HepG2 (cell line): Measurements from ENCODE around the gene MTTP. TPM values are rescaled to one million over a fixed set of nuclear protein-coding genes. Genes with fewer than 3 reads are reported as not detected.

ENCODE experiments used
- ATAC-seq: fragments of 200-7000 bp; cut with Tn5 transposase; 3 replicates; pipeline ENCODE4 v1.9.1; 2020; ENCODE audit warnings: mild to moderate bottlenecking, moderate library complexity
- BruUV-seq: library from RNA; stranded (reverse); fragments of 400-500 nt; replicated peaks from 2 replicates; lab custom pipeline; 2021; lab: Mats Ljungman, UMichigan
- CTCF ChIA-PET: fragments of 300-600 bp; formaldehyde crosslinking; extraction: SDS; loops from one replicate; lab custom pipeline; 2021; ENCODE audit warnings: low total read pairs, inconsistent platforms, low intra/inter-chr PET ratio; lab: Yijun Ruan, JAX
- POLR2A ChIA-PET: fragments of 350-600 bp; sonication (Branson Sonifier 250); formaldehyde crosslinking; loops from one replicate; lab custom pipeline; 2020; ENCODE audit warnings: antibody characterized with exemption, inconsistent platforms; lab: Yijun Ruan, JAX
- DNase-seq: peaks from one replicate; pipeline ENCODE4 v3.0.0-alpha.2; 2015; ENCODE audit warnings: low spot score
- FAIRE-seq: peaks from 3 replicates; lab custom pipeline; 2011; peaks lifted over from hg19 to GRCh38; lab: Jason Lieb, UNC
- H2AFZ ChIP-seq: one replicate; pipeline ENCODE4 v1.6.1; 2011; ENCODE audit warnings: low read length, inconsistent platforms
- H3K27ac ChIP-seq: fragments of 300-600 bp; 3 replicates; pipeline ENCODE4 v1.8.0; 2011; ENCODE audit warnings: mixed run types, mild to moderate bottlenecking, mixed read lengths, low read length, inconsistent platforms; ENCODE audit not compliant: insufficient read depth; ENCODE audit errors: extremely low read length
- H3K27me3 ChIP-seq, 2 experiments: fragments of 200-600 bp in 1 of 2; 2 replicates in 1 of 2; 3 replicates in 1 of 2; pipeline versions ENCODE4 v1.6.0 to v1.8.0; 2011; ENCODE audit warnings: low read length in 2 of 2, mild to moderate bottlenecking in 2 of 2, moderate library complexity in 2 of 2, inconsistent platforms in 1 of 2; ENCODE audit not compliant: insufficient read depth in 2 of 2, control insufficient read depth in 1 of 2
- H3K36me3 ChIP-seq, 2 experiments: fragments of 200-600 bp in 1 of 2; replicated peaks in 1 of 2; 2 replicates in 1 of 2; 3 replicates in 1 of 2; pipeline versions ENCODE4 v1.5.1 to v1.8.0; 2011; ENCODE audit warnings: low read length in 2 of 2, inconsistent platforms in 1 of 2; ENCODE audit not compliant: insufficient read depth in 2 of 2, control insufficient read depth in 1 of 2
- H3K4me1 ChIP-seq: 2 replicates; pipeline ENCODE4 v1.5.1; 2012; ENCODE audit warnings: low read length, inconsistent platforms; ENCODE audit not compliant: insufficient read depth
- H3K4me2 ChIP-seq: 2 replicates; pipeline ENCODE4 v1.6.0; 2011; ENCODE audit warnings: low read depth, low read length, inconsistent platforms
- H3K4me3 ChIP-seq, 3 experiments: fragments of 200-600 bp in 1 of 3; sonication (generic), shearing (Covaris generic) in 1 of 3; replicated peaks in 1 of 3; 2 replicates each; pipeline ENCODE4 v1.5.1; 2011 to 2016; ENCODE audit warnings: low read length in 3 of 3, inconsistent platforms in 2 of 3, low read depth in 2 of 3, mild to moderate bottlenecking in 2 of 3, control low read depth in 1 of 3, mixed read lengths in 1 of 3; ENCODE audit not compliant: insufficient read depth in 1 of 3
- H3K79me2 ChIP-seq: one replicate; pipeline ENCODE4 v1.6.1; 2011; ENCODE audit warnings: low read length, inconsistent platforms; ENCODE audit not compliant: insufficient read depth
- H3K9ac ChIP-seq: 2 replicates; pipeline ENCODE4 v1.6.0; 2011; ENCODE audit warnings: mild to moderate bottlenecking, low read depth, low read length, inconsistent platforms; ENCODE audit not compliant: insufficient read depth
- H3K9me3 ChIP-seq: 2 replicates; pipeline ENCODE4 v1.5.1; 2012; ENCODE audit warnings: mild to moderate bottlenecking, low read length
- H4K20me1 ChIP-seq: 2 replicates; pipeline ENCODE4 v1.6.0; 2011; ENCODE audit warnings: inconsistent platforms, mild to moderate bottlenecking, low read length, moderate library complexity; ENCODE audit not compliant: insufficient read depth
- CREM ChIP-seq, 2 experiments: sonication (generic) in 1 of 2; formaldehyde crosslinking in 1 of 2; IDR thresholded peaks; 2 replicates each; pipeline versions ENCODE4 v1.4.0 to v1.6.1; 2016 to 2020; ENCODE audit warnings: antibody characterized with exemption in 1 of 2, mild to moderate bottlenecking in 1 of 2, missing genetic modification reagents in 1 of 2
- HMG20A ChIP-seq: IDR thresholded peaks from 2 replicates; pipeline ENCODE4 v1.6.1; 2016; ENCODE audit warnings: borderline replicate concordance
- KIAA2018 ChIP-seq: sonication (generic); formaldehyde crosslinking; IDR thresholded peaks from 2 replicates; pipeline ENCODE4 v1.5.0; 2020; ENCODE audit warnings: mild to moderate bottlenecking, missing genetic modification reagents, borderline replicate concordance
- KMT2B ChIP-seq: IDR thresholded peaks from 2 replicates; pipeline ENCODE4 v1.6.1; 2016; ENCODE audit warnings: missing genetic modification reagents, missing compliant biosample characterization
- PLSCR1 ChIP-seq: sonication (generic); formaldehyde crosslinking; IDR thresholded peaks from 2 replicates; pipeline ENCODE4 v1.5.0; 2020; ENCODE audit warnings: missing genetic modification reagents, mild to moderate bottlenecking, borderline replicate concordance
- POLR2G ChIP-seq: fragments of 200-400 bp; formaldehyde crosslinking; IDR thresholded peaks from 2 replicates; pipeline ENCODE4 v1.6.1; 2018; ENCODE audit warnings: mild to moderate bottlenecking, low read depth, low read length, moderate library complexity
- SMARCE1 ChIP-seq: fragments of 450-650 bp; IDR thresholded peaks from 2 replicates; pipeline ENCODE4 v1.6.1; 2017; ENCODE audit warnings: borderline replicate concordance
- ZBTB1 ChIP-seq: sonication (generic); formaldehyde crosslinking; IDR thresholded peaks from 2 replicates; pipeline ENCODE4 v1.4.0; 2020; ENCODE audit warnings: missing genetic modification reagents, borderline replicate concordance
- ZKSCAN5 ChIP-seq: sonication (generic); formaldehyde crosslinking; IDR thresholded peaks from 2 replicates; pipeline ENCODE4 v1.5.1; 2020; ENCODE audit warnings: mild to moderate bottlenecking, missing genetic modification reagents
- ZMAT3 ChIP-seq: sonication (generic); formaldehyde crosslinking; conservative IDR thresholded peaks from 2 replicates; pipeline ENCODE4 v1.7.0; 2021; ENCODE audit warnings: missing genetic modification reagents
- ZNF704 ChIP-seq: sonication (generic); formaldehyde crosslinking; IDR thresholded peaks from 2 replicates; pipeline ENCODE4 v1.8.1; 2023; ENCODE audit warnings: mild to moderate bottlenecking, inconsistent platforms, moderate library complexity, missing genetic modification reagents, borderline replicate concordance
- in situ Hi-C: cut with HindIII; loops from 2 replicates; pipeline ENCODE4 v1.10.0; 2017; ENCODE audit warnings: low pct_unique_long_range_greater_than_20kb; ENCODE audit not compliant: extremely low pct_ligation_motif_present
- intact Hi-C: fragments of 100-400 bp; cut with micrococcal nuclease; formaldehyde crosslinking; loops from one replicate; pipeline ENCODE4 v1.10.0; 2022; ENCODE audit not compliant: unreplicated experiment
- polyA plus RNA-seq, 8 experiments: library from polyadenylated mRNA; depleted of rRNA in 3 of 8; stranded (reverse) in 7 of 8; unstranded in 1 of 8; fragments of >200 nt; fragmentation: Illumina TruSeq in 4 of 8; extraction: Trizol in 4 of 8; gene quantifications; 2 replicates each; pipeline versions ENCODE4 v1.2.1 to v1.2.3, GENCODE V29; 2011 to 2016; ENCODE audit warnings: low read depth in 4 of 8, missing spikeins in 1 of 8, mixed read lengths in 1 of 8; ENCODE audit not compliant: insufficient read depth in 1 of 8
- total RNA-seq, 5 experiments: library from RNA; depleted of rRNA; stranded (reverse); fragments of >200 nt; fragmentation: Illumina TruSeq; extraction: Trizol; gene quantifications; 2 replicates each; pipeline ENCODE4 v1.2.3, GENCODE V29; 2016; ENCODE audit warnings: low read depth in 1 of 5

The MTTP gene
- total and polyA plus RNA-seq, 2 of the 13 experiments (the other 11 are each of a cell fraction or from before 2014, with no cell fraction given), result 84.7 to 102 TPM

- Histone ChIP-seq H3K9ac (no peak overlapping the region), H3K79me2 (no peaks in the 10 kb centered on the region), H3K4me2 (no peak overlapping the region), H3K27ac (no peak overlapping the region), H3K4me1 (no peaks in the 10 kb centered on the region), H2AFZ (no peak overlapping the region), H4K20me1 (no peaks in the 10 kb centered on the region), H3K9me3 (no peaks in the 10 kb centered on the region), H3K4me3 (no peak overlapping the region), H3K36me3 (no peaks in the 10 kb centered on the region), H3K27me3 (no peaks in the 10 kb centered on the region; a peak in 1 of 5 replicates)
- no peak for FAIRE-seq
- POLR2A ChIA-PET, result no interaction called here
- intact Hi-C loops, result no loop called here
- CTCF ChIA-PET, result no interaction called here
- DNase-seq, result no peak
- BruUV-seq, result no TSS peak
- in situ Hi-C loops, result no loop called here
- ATAC-seq, result no peak
- TF ChIP-seq HMG20A (CRISPR knock-in tag) (no peak), CREM (IDR thresholded peaks at IDR 0.05) (no peak), CREM (CRISPR knock-in tag; IDR thresholded peaks at IDR 0.05) (no peak), ZMAT3 (no peak), ZKSCAN5 (no peak), SMARCE1 (no peak), PLSCR1 (CRISPR knock-in tag) (no peak), KMT2B (CRISPR knock-in tag) (no peak), POLR2G (no peak), ZBTB1 (CRISPR knock-in tag) (no peak), KIAA2018 (no peak), ZNF704 (CRISPR knock-in tag) (no peak)
These were observed 55.4 kb downstream of the MTTP start for GRCh38 chr4:99629962-99630554.
